IMR-90 (cell line): Measurements from ENCODE around the gene PADI6. TPM values are rescaled to one million over a fixed set of nuclear protein-coding genes. Genes with fewer than 3 reads are reported as not detected.

ENCODE experiments used
- ATAC-seq: fragments of 200-7000 bp; cut with Tn5 transposase; 2 replicates; pipeline ENCODE4 v1.9.1; 2020; ENCODE audit warnings: low read depth, mild to moderate bottlenecking, moderate library complexity
- BruUV-seq: library from RNA; stranded (reverse); fragments of 400-500 nt; replicated peaks from 2 replicates; lab custom pipeline; 2021; lab: Mats Ljungman, UMichigan
- CTCF ChIA-PET: fragments of 300-600 bp; formaldehyde crosslinking; extraction: SDS; loops from one replicate; lab custom pipeline; 2021; ENCODE audit warnings: antibody characterized with exemption; lab: Yijun Ruan, JAX
- POLR2A ChIA-PET: fragments of 300-600 bp; sonication (Branson Sonifier 250); formaldehyde crosslinking; loops from one replicate; lab custom pipeline; 2022; ENCODE audit warnings: antibody characterized with exemption; ENCODE audit not compliant: unreplicated experiment; lab: Charles Lee
- DNase-seq: peaks from one replicate; pipeline ENCODE4 v3.0.0; 2013
- H2AFZ ChIP-seq: replicated peaks from 2 replicates; pipeline ENCODE3; 2013; ENCODE audit warnings: low read length, mild to moderate bottlenecking; ENCODE audit not compliant: poor library complexity
- H2AK5ac ChIP-seq: 2 replicates; pipeline ENCODE4 v1.6.1; 2013; ENCODE audit warnings: low read depth, low read length, inconsistent platforms
- H2AK9ac ChIP-seq: replicated peaks from 2 replicates; pipeline ENCODE3; 2013; ENCODE audit warnings: mild to moderate bottlenecking, low read depth, low read length, moderate library complexity; ENCODE audit not compliant: poor library complexity
- H2BK120ac ChIP-seq: 2 replicates; pipeline ENCODE4 v1.6.1; 2013; ENCODE audit warnings: low read depth, low read length, inconsistent platforms
- H2BK15ac ChIP-seq: 3 replicates; pipeline ENCODE4 v1.6.1; 2013; ENCODE audit warnings: low read depth, low read length, inconsistent platforms
- H2BK20ac ChIP-seq: 2 replicates; pipeline ENCODE4 v1.6.1; 2013; ENCODE audit warnings: low read depth, mild to moderate bottlenecking, inconsistent platforms, low read length, moderate library complexity
- H2BK5ac ChIP-seq: 2 replicates; pipeline ENCODE4 v1.6.1; 2013; ENCODE audit warnings: mild to moderate bottlenecking, low read depth, low read length, inconsistent platforms; ENCODE audit not compliant: poor library complexity, severe bottlenecking
- H3K14ac ChIP-seq: replicated peaks from 2 replicates; pipeline ENCODE4 v1.6.1; 2013; ENCODE audit warnings: low read depth, low read length, inconsistent platforms
- H3K18ac ChIP-seq: 2 replicates; pipeline ENCODE4 v1.6.1; 2013; ENCODE audit warnings: low read depth, low read length, control low read depth
- H3K23ac ChIP-seq: 2 replicates; pipeline ENCODE4 v1.6.1; 2013; ENCODE audit warnings: low read depth, low read length, inconsistent platforms
- H3K27ac ChIP-seq: 2 replicates; pipeline ENCODE4 v1.5.1; 2013; ENCODE audit warnings: mild to moderate bottlenecking, control low read depth, low read length; ENCODE audit not compliant: insufficient read depth
- H3K27me3 ChIP-seq: 2 replicates; pipeline ENCODE4 v1.6.1; 2013; ENCODE audit warnings: low read length; ENCODE audit not compliant: control insufficient read depth, insufficient read depth
- H3K36me3 ChIP-seq: 2 replicates; pipeline ENCODE4 v1.6.1; 2013; ENCODE audit warnings: low read length, mixed read lengths; ENCODE audit not compliant: control insufficient read depth, insufficient read depth
- H3K4ac ChIP-seq: 2 replicates; pipeline ENCODE4 v1.6.1; 2013; ENCODE audit warnings: low read depth, low read length, inconsistent platforms
- H3K4me1 ChIP-seq: 2 replicates; pipeline ENCODE4 v1.6.1; 2013; ENCODE audit warnings: low read length, mixed read lengths; ENCODE audit not compliant: control insufficient read depth, insufficient read depth
- H3K4me2 ChIP-seq: 2 replicates; pipeline ENCODE4 v1.6.1; 2013; ENCODE audit warnings: low read depth, mild to moderate bottlenecking, control low read depth, low read length, moderate library complexity
- H3K4me3 ChIP-seq: 2 replicates; pipeline ENCODE4 v1.5.1; 2013; ENCODE audit warnings: low read depth, mild to moderate bottlenecking, control low read depth, low read length, moderate library complexity; ENCODE audit not compliant: insufficient read depth
- H3K56ac ChIP-seq: 2 replicates; pipeline ENCODE4 v1.6.1; 2013; ENCODE audit warnings: low read length, inconsistent platforms; ENCODE audit not compliant: insufficient read depth; ENCODE audit errors: extremely low read depth
- H3K79me1 ChIP-seq, 2 experiments: 2 replicates each; pipeline ENCODE4 v1.6.1; 2013; ENCODE audit warnings: low read length in 2 of 2, inconsistent platforms in 1 of 2, low read depth in 1 of 2
- H3K9ac ChIP-seq: 2 replicates; pipeline ENCODE4 v1.6.1; 2013; ENCODE audit warnings: low read depth, low read length, control low read depth
- H3K9me1 ChIP-seq: 2 replicates; pipeline ENCODE4 v1.6.1; 2013; ENCODE audit warnings: low read length, inconsistent platforms; ENCODE audit not compliant: insufficient read depth
- H3K9me3 ChIP-seq: 2 replicates; pipeline ENCODE4 v1.6.1; 2013; ENCODE audit warnings: low read length; ENCODE audit not compliant: control insufficient read depth, insufficient read depth
- H4K20me1 ChIP-seq: 2 replicates; pipeline ENCODE4 v1.6.1; 2013; ENCODE audit warnings: low read length, inconsistent platforms; ENCODE audit not compliant: insufficient read depth
- H4K5ac ChIP-seq: 2 replicates; pipeline ENCODE4 v1.6.1; 2013; ENCODE audit warnings: mild to moderate bottlenecking, low read depth, low read length, control low read depth
- H4K8ac ChIP-seq, 2 experiments: 2 replicates each; pipeline ENCODE4 v1.6.1; 2013; ENCODE audit warnings: low read depth in 2 of 2, low read length in 2 of 2, control low read depth in 1 of 2, inconsistent platforms in 1 of 2
- H4K91ac ChIP-seq: 2 replicates; pipeline ENCODE4 v1.6.1; 2013; ENCODE audit warnings: low read depth, low read length, inconsistent platforms; ENCODE audit not compliant: insufficient read depth
- BHLHE40 ChIP-seq: fragments of 150-350 bp; IDR thresholded peaks from 2 replicates; pipeline ENCODE4 v1.6.1; 2016; ENCODE audit warnings: mild to moderate bottlenecking, low read depth, low read length
- CEBPB ChIP-seq: IDR thresholded peaks from 2 replicates; pipeline ENCODE4 v1.6.1; 2012; ENCODE audit warnings: low read depth, low read length, improper control_type of control experiment
- CHD1 ChIP-seq: IDR thresholded peaks from 2 replicates; pipeline ENCODE4 v1.6.1; 2012; ENCODE audit warnings: low read depth, low read length, improper control_type of control experiment
- ELK1 ChIP-seq: fragments of 150-350 bp; IDR thresholded peaks from 2 replicates; pipeline ENCODE4 v1.6.1; 2016; ENCODE audit warnings: low read depth, mild to moderate bottlenecking, low read length, moderate library complexity, borderline replicate concordance
- FOS ChIP-seq: fragments of 150-350 bp; IDR thresholded peaks from 2 replicates; pipeline ENCODE4 v1.6.1; 2016; ENCODE audit warnings: low read depth, low read length
- MAFK ChIP-seq: IDR thresholded peaks from 2 replicates; pipeline ENCODE4 v1.6.1; 2012; ENCODE audit warnings: low read depth, low read length, improper control_type of control experiment
- MAZ ChIP-seq: IDR thresholded peaks from 2 replicates; pipeline ENCODE4 v1.6.1; 2012; ENCODE audit warnings: low read depth, mild to moderate bottlenecking, low read length, improper control_type of control experiment, moderate library complexity, borderline replicate concordance
- MXI1 ChIP-seq: IDR thresholded peaks from 2 replicates; pipeline ENCODE4 v1.6.1; 2012; ENCODE audit warnings: low read depth, mild to moderate bottlenecking, low read length, moderate library complexity, borderline replicate concordance
- NFE2L2 ChIP-seq: fragments of 150-350 bp; IDR thresholded peaks from 2 replicates; pipeline ENCODE4 v1.6.1; 2016; ENCODE audit warnings: low read depth, mild to moderate bottlenecking, low read length
- POLR2A ChIP-seq: IDR thresholded peaks from 2 replicates; pipeline ENCODE4 v1.6.1; 2012; ENCODE audit warnings: mild to moderate bottlenecking, low read depth, low read length
- RAD21 ChIP-seq: IDR thresholded peaks from 2 replicates; pipeline ENCODE4 v1.6.1; 2012; ENCODE audit warnings: low read length, improper control_type of control experiment
- RCOR1 ChIP-seq: IDR thresholded peaks from 2 replicates; pipeline ENCODE4 v1.6.1; 2012; ENCODE audit warnings: mild to moderate bottlenecking, low read length, improper control_type of control experiment; ENCODE audit not compliant: insufficient replicate concordance
- RFX5 ChIP-seq: IDR thresholded peaks from 2 replicates; pipeline ENCODE4 v1.8.0; 2012; ENCODE audit warnings: low read depth, mild to moderate bottlenecking, low read length, moderate library complexity
- SMC3 ChIP-seq: fragments of 150-350 bp; IDR thresholded peaks from 2 replicates; pipeline ENCODE4 v1.6.1; 2016; ENCODE audit warnings: low read depth, mild to moderate bottlenecking, antibody characterized with exemption, low read length, moderate library complexity
- WGBS, 2 experiments: methylation state at CpG; one replicate each; pipeline versions ENCODE4 v1.1.5 to v1.1.7; 2013; ENCODE audit warnings: missing lambda C conversion rate in 2 of 2; ENCODE audit not compliant: insufficient read length in 1 of 2; ENCODE audit errors: extremely low coverage in 2 of 2; 5-methylcytosine and 5-hydroxymethylcytosine counted together
- dilution Hi-C: fragments of 300-500 bp; cut with HindIII; formaldehyde crosslinking; loops from one replicate; pipeline ENCODE4 v1.14.3; 2018; ENCODE audit warnings: low sequenced_read_pairs; ENCODE audit not compliant: unreplicated experiment
- in situ Hi-C: fragments of 300-500 bp; cut with MboI; formaldehyde crosslinking; loops from 3 replicates; pipeline ENCODE4 v1.14.3; 2019; ENCODE audit warnings: low sequenced_read_pairs, inconsistent platforms, mixed read lengths
- intact Hi-C: fragments of 100-400 bp; cut with micrococcal nuclease; formaldehyde crosslinking; loops from 2 replicates; pipeline ENCODE4 v1.10.0; 2022
- polyA plus RNA-seq, 3 experiments: library from polyadenylated mRNA; depleted of rRNA; stranded (reverse); fragments of >200 nt; gene quantifications; 2 replicates each; pipeline ENCODE4 v1.2.3, GENCODE V29; 2012; ENCODE audit warnings: low replicate concordance in 1 of 3
- total RNA-seq: library from RNA; depleted of rRNA; stranded (reverse); fragments of >200 nt; gene quantifications from 2 replicates; pipeline ENCODE4 v1.2.3, GENCODE V29; 2012
- TF ChIP-seq, protein P1 (sequence below): fragments of 150-350 bp; IDR thresholded peaks from 2 replicates; pipeline ENCODE4 v1.6.1; 2017; ENCODE audit warnings: mild to moderate bottlenecking, antibody characterized with exemption, low read length, low read depth
- TF ChIP-seq, protein P2 (sequence below): conservative IDR thresholded peaks from 2 replicates; pipeline ENCODE4 v1.5.1; 2012; ENCODE audit warnings: mild to moderate bottlenecking, low read depth, low read length, improper control_type of control experiment

The PADI6 gene
- total and polyA plus RNA-seq, 2 of the 4 experiments (the other 2 are of a cell fraction): not detected

GRCh38 chr1:17433261-17433660 lies 61.3 kb downstream of the PADI6 start:
- no peak overlapping the region for H3K4me3 ChIP-seq
- no peak overlapping the region for H2BK5ac ChIP-seq
- no peak overlapping the region for H4K8ac ChIP-seq
- H2BK15ac ChIP-seq: no peak overlapping the region
- no peak for TF ChIP-seq CHD1
- no peak for TF ChIP-seq FOS
- no peak for TF ChIP-seq BHLHE40
- no peak for TF ChIP-seq CEBPB
- no peak for TF ChIP-seq SMC3
- no peak for TF ChIP-seq MAFK
- TF ChIP-seq RFX5: no peak
- TF ChIP-seq RCOR1: no peak
- TF ChIP-seq RAD21: no peak
- no peak for TF ChIP-seq MXI1
- TF ChIP-seq NFE2L2: no peak
- TF ChIP-seq MAZ: no peak
- TF ChIP-seq, protein P1, sequence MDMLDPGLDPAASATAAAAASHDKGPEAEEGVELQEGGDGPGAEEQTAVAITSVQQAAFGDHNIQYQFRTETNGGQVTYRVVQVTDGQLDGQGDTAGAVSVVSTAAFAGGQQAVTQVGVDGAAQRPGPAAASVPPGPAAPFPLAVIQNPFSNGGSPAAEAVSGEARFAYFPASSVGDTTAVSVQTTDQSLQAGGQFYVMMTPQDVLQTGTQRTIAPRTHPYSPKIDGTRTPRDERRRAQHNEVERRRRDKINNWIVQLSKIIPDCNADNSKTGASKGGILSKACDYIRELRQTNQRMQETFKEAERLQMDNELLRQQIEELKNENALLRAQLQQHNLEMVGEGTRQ: no peak
- TF ChIP-seq, protein P2, sequence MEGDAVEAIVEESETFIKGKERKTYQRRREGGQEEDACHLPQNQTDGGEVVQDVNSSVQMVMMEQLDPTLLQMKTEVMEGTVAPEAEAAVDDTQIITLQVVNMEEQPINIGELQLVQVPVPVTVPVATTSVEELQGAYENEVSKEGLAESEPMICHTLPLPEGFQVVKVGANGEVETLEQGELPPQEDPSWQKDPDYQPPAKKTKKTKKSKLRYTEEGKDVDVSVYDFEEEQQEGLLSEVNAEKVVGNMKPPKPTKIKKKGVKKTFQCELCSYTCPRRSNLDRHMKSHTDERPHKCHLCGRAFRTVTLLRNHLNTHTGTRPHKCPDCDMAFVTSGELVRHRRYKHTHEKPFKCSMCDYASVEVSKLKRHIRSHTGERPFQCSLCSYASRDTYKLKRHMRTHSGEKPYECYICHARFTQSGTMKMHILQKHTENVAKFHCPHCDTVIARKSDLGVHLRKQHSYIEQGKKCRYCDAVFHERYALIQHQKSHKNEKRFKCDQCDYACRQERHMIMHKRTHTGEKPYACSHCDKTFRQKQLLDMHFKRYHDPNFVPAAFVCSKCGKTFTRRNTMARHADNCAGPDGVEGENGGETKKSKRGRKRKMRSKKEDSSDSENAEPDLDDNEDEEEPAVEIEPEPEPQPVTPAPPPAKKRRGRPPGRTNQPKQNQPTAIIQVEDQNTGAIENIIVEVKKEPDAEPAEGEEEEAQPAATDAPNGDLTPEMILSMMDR: no peak
- TF ChIP-seq ELK1: no peak
- TF ChIP-seq POLR2A: no peak
- H3K14ac ChIP-seq: no peak overlapping the region
- 100% methylated on average over 3 of the region's 13 CpGs; no CpG with 5 or more reads in 1 of the 2 experiments for WGBS, 2 experiments
- CTCF ChIA-PET: no interaction called here
- H4K20me1 ChIP-seq: peaks cover 58% of the 10 kb centered on the region
- BruUV-seq: no TSS peak
- no peak overlapping the region for H2BK120ac ChIP-seq
- H3K4me1 ChIP-seq: peaks cover 7% of the 10 kb centered on the region
- no peak overlapping the region for H3K23ac ChIP-seq
- H3K9me1 ChIP-seq: peaks cover 8% of the 10 kb centered on the region; the same call in 1 of the 2 replicates
- no peak overlapping the region for H4K5ac ChIP-seq
- no peak overlapping the region for H3K9ac ChIP-seq
- ATAC-seq (no peak), DNase-seq (no peak)
- H4K91ac ChIP-seq: no peak overlapping the region
- in situ Hi-C loops: no loop called here
- H2AK5ac ChIP-seq: no peak overlapping the region
- POLR2A ChIA-PET: no interaction called here
- H3K4ac ChIP-seq: no peak overlapping the region
- no peak overlapping the region for H3K27ac ChIP-seq
- dilution Hi-C loops: no loop called here
- no peaks in the 10 kb centered on the region for H3K9me3 ChIP-seq
- intact Hi-C loops: no loop called here
- no peak overlapping the region for H2AK9ac ChIP-seq
- no peak overlapping the region for H3K4me2 ChIP-seq
- H3K18ac ChIP-seq: no peak overlapping the region
- peaks cover 41% of the 10 kb centered on the region for H3K36me3 ChIP-seq
- no peak overlapping the region for H3K56ac ChIP-seq
- H3K79me1 ChIP-seq: peaks cover 16 to 66% of the 10 kb centered on the region in 2 experiments
- no peak overlapping the region for H2BK20ac ChIP-seq
- no peak overlapping the region for H2AFZ ChIP-seq
- no peaks in the 10 kb centered on the region for H3K27me3 ChIP-seq
